ENCODE results near the gene ACTA2.

Gene ACTA2

DNA sequence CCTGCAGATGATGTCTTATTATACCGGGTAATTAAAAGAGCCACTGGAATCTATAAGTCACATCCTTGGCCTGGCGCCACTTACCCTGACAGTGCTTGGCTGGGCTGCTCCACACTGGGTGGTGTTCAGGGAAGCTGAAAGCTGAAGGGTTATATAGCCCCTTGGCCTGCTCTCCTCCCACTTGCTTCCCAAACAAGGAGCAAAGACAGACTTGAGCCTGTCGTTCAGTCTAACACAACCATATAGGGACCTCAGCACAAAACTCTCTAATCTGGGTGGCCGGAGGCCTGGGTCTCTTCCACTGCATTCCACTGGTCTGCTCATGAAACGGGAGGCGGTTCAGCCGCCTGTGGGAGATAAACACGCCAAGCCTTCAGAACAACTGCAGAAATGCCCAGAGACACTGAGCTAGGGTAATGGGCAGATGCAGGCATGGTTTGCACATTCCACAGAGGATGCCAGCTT lies at the start of gene ACTA2:
Gene ACTA2, minus strand, starts transcription at position 127 of the 465 bp plus-strand sequence. CDS start 3,843 bp downstream, outside the sequence.
- no peak for DNase-seq

- DNase-seq = no peak
Observed at GRCh38 chr10:89001729-89002072, 49.1 kb upstream of the ACTA2 start.

- no peak for DNase-seq
Observed at GRCh38 chr10:89001024-89001728, 48.6 kb upstream of the ACTA2 start.

- DNase-seq = no peak
Observed at GRCh38 chr10:88999625-89000024, 47.1 kb upstream of the ACTA2 start.

DNA sequence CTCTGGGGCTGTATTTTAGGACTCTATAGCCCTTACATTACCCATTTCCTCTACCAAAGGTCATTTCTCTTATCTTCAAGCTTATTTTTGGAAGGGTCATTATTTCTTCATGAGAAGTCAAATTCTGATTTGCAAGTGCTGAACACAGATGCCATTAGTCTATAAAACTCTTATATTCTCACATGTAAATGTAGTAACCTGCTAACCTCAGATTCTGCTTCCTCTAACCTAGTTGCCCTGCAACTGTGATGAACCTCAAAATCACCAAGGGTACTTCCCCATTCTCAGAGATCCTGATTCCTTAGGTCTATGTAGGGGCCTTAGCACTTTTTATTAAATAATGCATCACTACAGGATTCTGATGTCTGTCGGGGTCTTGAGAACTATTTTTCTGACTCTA lies 44.4 kb upstream of the ACTA2 start:
- no peak for DNase-seq

GRCh38 chr10:88995156-88995876 lies 42.7 kb upstream of the ACTA2 start:
- DNase-seq = no peak

- DNase-seq = no peak
Observed at GRCh38 chr10:88994019-88994418, 41.4 kb upstream of the ACTA2 start.

- DNase-seq = no peak
Observed at GRCh38 chr10:88992921-88993524, 40.5 kb upstream of the ACTA2 start.

GRCh38 chr10:88991899-88992320 lies 39.3 kb upstream of the ACTA2 start:
- DNase-seq = no peak

DNA sequence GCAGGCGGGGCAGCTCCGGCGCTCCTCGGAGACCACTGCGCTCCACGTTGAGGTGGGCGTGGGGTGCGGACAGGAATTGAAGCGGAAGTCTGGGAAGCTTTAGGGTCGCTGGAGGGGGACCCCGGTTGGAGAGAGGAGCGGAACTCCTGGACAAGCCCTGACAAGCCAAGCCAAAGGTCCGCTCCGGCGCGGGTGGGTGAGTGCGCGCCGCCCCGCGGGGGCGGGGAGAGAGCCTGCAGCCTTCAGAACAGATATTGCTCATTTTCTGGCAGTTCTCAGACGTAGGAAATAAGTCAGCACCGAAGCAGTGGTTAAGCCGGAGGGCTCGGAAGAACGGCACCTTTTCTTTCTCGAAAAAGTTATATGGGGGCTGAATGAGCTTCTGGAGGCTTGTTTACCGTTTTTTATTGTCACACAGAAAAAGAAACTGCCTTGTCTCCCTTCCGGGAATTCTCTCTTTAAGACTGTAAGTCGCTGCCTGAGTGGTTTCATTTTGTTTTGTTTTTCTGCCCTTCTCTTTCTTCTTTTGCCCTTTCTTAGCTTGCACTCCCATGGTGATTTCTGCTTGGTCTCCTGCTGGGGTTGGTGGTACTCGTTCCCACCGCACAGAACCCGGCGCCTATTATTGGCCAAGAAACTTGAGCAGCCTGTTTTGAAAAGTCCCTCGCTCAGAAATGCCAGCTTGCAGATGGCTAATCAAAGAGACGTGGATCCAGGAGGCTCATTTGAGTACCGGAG lies 38.8 kb upstream of the ACTA2 start:
- DNase-seq = peak; percentile 68

- DNase-seq = peak; percentile 69
Observed at GRCh38 chr10:88990384-88991160, 38.0 kb upstream of the ACTA2 start, which contains the start of gene FAS. TSS of gene FAS (plus strand) at chr10:88990798. CDS start at chr10:88990877, 79 bp downstream.

- no peak for DNase-seq
Observed at GRCh38 chr10:88989824-88990383, 37.3 kb upstream of the ACTA2 start.

GRCh38 chr10:88989423-88989822 lies 36.9 kb upstream of the ACTA2 start:
- DNase-seq = no peak

DNA sequence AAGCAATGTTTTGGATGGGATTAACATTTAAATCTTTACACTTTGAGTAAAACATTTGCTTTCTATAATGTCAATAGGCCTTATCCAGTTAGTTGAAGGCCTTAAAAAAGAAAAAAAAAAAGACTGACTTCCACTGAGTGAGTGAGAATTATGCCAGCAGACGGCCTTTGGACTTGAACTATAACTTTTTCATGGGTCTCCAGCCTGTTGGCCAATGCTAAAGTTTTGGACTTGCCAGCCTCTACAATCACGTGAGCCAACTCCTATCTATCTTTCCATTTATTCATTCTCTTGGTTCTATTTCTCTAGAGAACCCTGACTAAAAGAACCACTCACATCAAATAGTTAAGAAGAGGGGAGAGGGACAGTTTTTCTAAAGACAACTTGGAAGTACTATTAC lies 35.3 kb upstream of the ACTA2 start:
- no peak for DNase-seq

- no peak for DNase-seq
Observed at GRCh38 chr10:88987243-88987725, 34.7 kb upstream of the ACTA2 start.

DNA sequence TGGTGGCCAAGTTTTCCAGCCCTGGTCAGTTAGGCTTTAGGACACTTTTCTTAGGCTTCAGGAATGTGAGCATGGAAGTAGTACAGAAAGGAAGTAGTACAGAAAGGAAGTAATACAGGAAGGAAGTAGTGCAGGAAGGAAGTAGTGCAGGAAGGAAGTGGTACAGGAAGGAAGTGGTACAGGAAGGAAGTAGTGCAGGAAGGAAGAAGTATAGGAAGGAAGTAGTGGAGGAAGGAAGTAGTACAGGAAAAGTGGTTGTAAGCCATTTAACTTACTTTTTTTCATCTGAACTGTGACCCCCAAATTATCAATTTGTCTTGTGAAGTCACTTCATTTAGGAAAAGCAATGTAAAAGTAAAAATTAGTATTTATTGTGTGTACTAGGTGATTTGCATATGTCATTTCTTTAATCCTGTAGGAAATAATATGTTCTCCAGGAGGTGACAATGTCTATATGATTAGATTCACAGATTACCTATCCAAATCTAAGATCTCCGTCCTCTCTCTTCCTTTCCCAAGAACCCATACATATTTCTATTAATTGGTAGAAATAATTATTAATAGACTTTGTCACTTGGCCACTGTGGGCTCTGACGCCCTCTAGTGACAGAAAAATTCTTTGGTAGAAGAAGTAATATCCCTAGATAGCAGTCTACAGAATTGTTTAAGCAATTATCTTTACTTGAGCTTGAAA lies 34.1 kb upstream of the ACTA2 start:
- no peak for DNase-seq

DNA sequence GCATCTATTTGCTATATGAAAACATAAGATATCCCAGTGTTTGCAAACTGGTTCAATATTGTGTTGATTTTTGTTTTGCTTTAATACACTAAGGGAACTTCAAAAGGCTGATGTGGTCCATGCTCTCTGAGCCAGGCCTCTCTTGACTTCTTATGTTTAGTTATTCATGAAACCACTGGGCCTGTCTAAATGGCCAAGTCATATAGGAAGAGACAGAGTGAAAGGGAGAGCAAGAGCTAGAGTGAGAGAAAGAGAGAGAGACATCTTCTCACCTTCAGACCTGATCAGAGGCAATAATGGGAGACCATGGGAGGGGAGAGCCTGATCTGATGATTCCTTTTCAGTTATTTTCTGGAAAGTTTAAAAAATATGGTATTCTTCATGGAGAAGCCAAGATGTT lies 32.0 kb upstream of the ACTA2 start:
- no peak for DNase-seq

- DNase-seq = no peak
Observed at GRCh38 chr10:88983939-88984338, 31.4 kb upstream of the ACTA2 start.

DNA sequence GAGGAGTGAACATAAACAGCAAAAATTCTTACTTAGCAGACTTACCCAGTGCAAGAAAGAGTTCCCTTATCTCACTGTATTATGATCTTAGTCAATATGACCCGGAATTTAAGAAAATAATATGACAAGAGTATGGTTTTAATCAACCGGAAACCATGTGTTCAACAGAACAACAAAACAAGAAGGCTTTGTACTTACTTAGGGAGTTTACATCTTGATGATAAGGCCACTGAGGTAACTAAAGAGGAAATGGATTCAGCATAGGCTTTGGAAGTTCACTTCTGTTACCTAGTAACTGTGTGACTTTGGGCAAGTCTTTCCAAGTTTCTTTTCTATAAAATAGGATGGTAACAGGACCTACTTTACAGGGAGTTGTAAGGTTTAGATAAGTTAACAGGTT lies 30.6 kb upstream of the ACTA2 start:
- no peak for DNase-seq

DNA sequence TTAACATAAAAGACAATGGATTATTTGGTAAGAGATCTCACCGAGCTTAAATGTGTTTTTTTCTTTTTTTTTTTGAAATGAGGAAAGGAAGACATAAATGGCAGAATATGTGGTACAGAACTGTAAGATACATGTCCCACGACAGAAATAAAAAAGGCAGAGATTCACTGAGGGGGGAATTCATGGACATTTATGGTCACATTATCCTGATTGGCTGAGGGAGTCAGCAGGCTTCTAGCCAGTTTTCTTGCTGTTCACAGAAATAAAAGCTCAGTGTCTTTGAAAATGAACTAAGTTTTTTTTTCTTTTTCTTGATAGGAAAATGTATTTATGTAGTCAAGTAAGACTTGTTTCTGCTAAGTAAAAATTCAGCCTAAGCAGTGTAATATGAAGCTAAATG lies 29.8 kb upstream of the ACTA2 start:
- no peak for DNase-seq

DNA sequence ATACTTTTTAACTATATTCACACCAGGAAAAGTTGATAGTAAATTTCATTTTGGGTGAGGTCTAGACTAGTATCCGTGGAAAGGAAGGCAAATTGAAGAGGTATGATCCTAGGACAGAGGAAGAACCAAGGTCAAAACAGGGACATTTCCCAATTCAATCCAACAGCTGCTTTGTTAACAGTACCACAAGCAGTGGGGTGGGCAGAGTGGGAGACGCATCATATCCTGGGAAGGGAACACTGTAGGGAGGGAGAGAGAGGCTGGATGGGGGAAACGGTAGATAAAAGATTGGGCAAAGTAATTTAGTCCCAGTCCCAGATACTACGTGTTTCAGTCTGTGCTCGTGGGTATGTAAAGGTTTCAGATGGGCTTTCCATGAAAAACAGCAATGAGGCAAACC lies 28.9 kb upstream of the ACTA2 start:
- no peak for DNase-seq

Data from stimulated activated CD4-positive, alpha-beta T cell treated with anti-CD3 and anti-CD28 coated beads, Interleukin-12 subunit alpha, Interleukin-12 subunit beta, amount 100 ng/mL, for 4 hours (primary cell).